Measurements from ENCODE around the gene MICAL3.
"Not testable (repeated sequence)": the region's sequence is repeated elsewhere in the genome, so short reads cannot be mapped to it uniquely, and the experiment has no call there.

Gene MICAL3

GRCh38 chr22:17775781-17776465 is 248.4 kb downstream of the MICAL3 start:
- no peak for DNase-seq (ENCODE audit: low read depth)

DNA sequence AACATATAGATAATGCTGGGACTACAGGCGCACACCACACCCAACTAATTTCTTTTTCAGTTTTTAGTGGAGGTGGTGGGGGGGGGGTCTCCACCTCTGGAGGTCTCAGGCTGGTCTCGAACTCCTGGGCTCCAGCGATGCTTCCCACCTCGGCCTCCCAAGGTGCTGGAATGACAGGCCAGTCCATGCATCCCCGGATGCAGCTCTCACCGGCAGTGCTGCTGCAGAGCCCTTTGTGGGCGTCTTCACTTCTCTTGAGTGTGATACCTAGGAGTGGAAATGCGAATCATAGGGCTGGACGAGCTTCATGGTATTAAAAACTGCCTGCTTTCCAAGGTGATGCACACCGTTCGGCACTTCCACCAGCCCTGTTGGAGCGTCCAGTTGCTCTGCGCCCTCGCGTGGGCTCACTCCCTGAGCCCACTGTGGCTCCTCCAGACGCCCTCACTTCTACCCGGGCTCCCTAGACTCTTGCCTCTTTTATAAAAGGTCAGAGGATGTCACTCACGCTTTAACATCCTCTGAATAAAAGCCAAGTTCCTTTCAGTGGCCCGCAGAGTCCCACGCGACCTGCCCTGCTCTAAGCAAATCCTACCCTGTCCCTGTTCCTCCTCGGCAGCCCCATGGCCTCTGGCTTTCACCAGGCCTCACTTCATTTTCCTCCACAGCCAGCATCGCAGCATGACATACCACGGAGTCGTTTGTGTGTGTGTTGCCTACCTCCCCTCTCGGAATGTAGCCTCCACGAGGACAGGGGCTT is 249.3 kb downstream of the MICAL3 start:
- DNase-seq (ENCODE audit: low read depth) = no peak

GRCh38 chr22:17774206-17774925 is 250.0 kb downstream of the MICAL3 start, which contains the start of gene BID:
Gene BID (minus strand): TSS chr22:17774469. CDS start chr22:17750116, 24,353 bp downstream.
- DNase-seq (ENCODE audit: low read depth) = no peak

DNA sequence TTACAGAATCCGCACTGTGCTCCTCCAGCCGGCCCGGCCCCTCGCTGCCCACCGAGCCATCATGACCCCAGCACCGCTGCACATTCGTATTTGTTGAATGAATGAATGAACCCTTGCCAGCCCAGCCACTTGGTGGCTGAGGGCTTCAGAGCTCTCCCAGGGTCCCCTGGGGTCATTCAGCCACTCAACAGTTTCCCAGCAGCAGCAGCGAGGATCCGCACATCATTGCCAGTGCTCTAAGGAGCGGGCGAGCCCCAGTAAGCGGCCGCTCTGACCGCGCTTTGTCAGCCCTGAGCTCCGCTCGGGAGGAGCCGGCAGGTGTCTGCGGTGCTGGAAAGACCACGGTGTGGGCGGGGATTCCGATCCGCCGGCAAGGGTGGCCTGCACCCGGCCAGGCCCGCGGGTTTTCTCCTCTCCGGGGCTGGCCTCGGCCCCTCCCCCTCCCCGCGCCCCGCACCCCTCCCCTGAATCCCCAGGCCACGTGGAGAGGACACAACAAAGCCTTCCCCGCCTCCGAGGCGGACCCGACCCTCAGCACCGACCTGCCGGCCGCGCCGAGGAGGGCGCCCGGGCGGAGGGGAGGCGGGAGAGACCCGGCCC is 250.7 kb downstream of the MICAL3 start:
- peak; percentile 57 for DNase-seq (ENCODE audit: low read depth)

- DNase-seq (ENCODE audit: low read depth) = no peak
These were observed 251.3 kb downstream of the MICAL3 start for GRCh38 chr22:17772958-17773605.

GRCh38 chr22:17772249-17772957 is 252.0 kb downstream of the MICAL3 start:
- no peak for DNase-seq (ENCODE audit: low read depth)

DNA sequence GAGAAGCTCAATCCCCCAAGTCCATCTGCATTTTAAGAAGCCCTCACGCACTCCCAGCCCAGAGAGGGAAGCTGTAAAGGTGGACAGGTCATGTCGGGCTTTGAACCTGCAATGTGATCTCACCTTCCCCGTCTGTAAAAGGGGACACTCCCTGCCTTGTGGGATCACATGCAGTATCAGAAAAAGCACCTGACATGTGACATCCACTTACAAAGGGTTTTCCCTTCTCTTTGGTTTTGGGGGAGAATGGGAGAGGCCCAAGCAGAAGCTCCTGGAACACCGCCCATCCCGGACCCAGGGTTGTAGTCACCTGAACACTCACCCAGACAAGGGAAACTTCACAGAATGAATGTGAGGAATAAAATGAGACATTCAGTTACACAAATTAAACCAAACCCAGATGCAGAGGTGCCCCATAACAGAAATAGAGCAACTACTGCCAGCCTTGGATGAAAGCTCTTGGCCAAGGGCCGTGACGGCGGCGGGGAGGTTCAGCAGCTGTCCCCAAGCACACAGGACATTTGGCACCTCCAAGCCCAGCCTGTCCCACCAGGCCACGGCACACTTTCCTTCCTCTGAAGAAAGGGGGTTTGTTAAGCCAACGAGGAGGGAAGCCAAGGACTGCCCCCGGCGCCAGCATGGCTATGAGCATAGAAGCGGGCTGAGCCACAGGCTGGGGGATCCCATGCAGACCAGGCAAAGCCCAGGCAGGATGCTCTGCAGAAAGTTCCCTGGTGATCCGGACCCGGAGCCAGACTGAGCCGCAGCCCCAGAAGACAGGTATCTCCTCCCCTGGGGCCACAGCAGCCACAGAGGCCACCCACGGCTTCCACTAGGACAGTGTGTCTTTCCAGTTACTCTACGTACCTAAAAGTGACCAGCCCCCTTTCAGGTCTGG is 253.9 kb downstream of the MICAL3 start:
- DNase-seq (ENCODE audit: low read depth) = no peak

DNA sequence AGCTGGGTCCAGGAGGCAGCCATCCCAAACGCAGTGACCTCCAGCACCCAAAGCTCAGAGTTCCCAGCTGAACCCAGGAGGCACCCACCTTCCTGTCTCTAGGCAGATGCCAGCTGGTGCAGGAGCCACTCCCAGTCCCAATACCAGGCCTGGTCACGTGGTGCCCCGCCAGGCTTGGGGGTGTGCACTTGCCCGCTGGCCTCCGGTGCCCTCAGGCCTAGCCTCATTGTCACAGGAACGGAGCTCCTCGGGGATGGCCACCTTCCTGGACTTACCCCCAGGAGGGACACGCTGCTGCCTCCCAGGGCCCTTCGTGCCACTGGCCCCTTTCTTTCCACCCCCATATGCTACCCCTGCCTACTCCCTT is 254.7 kb downstream of the MICAL3 start:
- no peak for DNase-seq (ENCODE audit: low read depth)

GRCh38 chr22:17769013-17769715 is 255.2 kb downstream of the MICAL3 start:
- DNase-seq (ENCODE audit: low read depth) = no peak

GRCh38 chr22:17767233-17768065 is 256.9 kb downstream of the MICAL3 start:
- DNase-seq (ENCODE audit: low read depth) = no peak

GRCh38 chr22:17764852-17765251 is 259.5 kb downstream of the MICAL3 start:
- DNase-seq (ENCODE audit: low read depth) = not testable (repeated sequence)

GRCh38 chr22:17764036-17764435 is 260.3 kb downstream of the MICAL3 start:
- no peak for DNase-seq (ENCODE audit: low read depth)

- not testable (repeated sequence) for DNase-seq (ENCODE audit: low read depth)
These were observed 260.9 kb downstream of the MICAL3 start for GRCh38 chr22:17763442-17763841.

DNA sequence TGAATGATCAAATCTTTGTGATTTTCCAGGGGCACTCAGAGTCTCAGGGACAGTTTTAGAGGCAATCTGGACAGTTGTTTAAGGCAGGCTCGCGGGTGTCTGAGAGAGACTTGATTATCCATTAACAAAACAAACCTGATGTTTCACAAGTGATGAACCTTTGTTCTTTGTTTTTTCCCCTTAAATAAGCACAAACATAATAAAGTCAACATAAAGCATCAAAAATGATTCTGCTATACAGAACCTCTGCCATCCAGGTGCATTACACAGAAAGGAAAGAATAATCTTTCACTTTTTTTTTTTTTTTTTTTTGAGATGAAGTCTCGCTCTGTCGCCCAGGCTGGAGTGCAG is 263.2 kb downstream of the MICAL3 start:
- DNase-seq (ENCODE audit: low read depth) = no peak

DNA sequence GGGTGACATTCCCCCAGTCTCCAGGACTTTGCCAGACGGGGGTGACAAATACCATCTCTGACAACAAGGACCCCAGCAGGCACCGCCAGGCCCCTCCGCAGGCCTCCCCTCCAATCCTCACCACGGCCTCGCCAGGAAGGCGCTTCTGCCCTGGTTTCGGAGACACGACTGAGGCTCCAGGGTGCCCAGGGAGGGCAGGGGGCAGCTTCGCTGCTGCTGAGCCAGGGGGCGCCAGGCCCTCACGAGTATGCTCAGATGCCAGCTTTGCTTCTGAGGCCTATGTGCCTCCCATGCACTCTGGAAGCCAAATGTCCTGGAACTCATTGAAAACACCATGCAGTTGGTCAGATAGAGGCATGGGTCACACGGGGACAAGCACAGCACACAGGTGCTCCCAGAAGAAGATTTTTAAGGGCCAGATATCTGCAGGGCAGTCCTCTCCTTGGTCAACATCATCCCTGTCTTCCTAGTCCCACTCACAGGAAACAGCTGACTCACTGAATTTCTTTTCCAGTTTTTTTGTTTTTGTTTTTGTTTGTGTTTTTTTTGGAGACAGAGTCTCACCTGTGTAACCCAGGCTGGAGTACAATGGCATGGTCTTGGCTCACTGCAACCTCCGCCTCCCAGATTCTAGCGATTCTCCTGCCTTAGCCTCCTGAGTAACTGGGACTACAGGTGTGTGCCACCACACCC is 270.0 kb downstream of the MICAL3 start:
- DNase-seq (ENCODE audit: low read depth) = no peak

GRCh38 chr22:17753401-17753989 is 270.9 kb downstream of the MICAL3 start:
- DNase-seq (ENCODE audit: low read depth) = no peak

DNA sequence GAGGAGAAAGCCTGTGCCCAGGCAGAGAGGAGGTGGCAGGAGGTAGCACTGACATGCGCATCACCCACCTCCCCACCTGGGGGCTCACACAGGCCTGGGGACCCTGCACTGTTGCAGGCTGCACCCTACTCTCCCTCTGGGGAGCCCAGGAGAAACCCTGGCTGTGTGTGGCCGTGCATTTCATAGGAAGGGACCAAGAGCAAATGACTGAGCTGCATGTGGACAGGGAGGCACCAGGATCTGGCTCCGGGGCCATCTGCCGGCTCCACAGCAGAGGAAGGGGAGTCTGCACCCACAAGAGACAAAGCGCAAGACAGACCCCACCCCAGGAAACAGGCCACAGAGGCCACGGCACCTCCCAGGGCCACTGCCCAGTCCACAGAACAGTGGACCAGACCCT is 272.8 kb downstream of the MICAL3 start:
- DNase-seq (ENCODE audit: low read depth) = no peak

Data from stimulated activated CD8-positive, alpha-beta memory T cell treated with anti-CD3 and anti-CD28 coated beads, Interleukin-4, amount 100 ng/mL, for 24 hours (primary cell).